Thymus (tissue), 11 donors: Measurements from ENCODE around the gene ST3GAL4. TPM values are rescaled to one million over a fixed set of nuclear protein-coding genes. Genes with fewer than 3 reads are reported as not detected.
"Not testable (repeated sequence)": the region's sequence is repeated elsewhere in the genome, so short reads cannot be mapped to it uniquely, and the experiment has no call there.

Experiments used
- DNase-seq, 9 donors: peaks; one replicate each; pipeline ENCODE4 v3.0.0-alpha.2; 2013; ENCODE audit warnings: low spot score in 9 of 9, low read depth in 6 of 9, missing footprints in 1 of 9
- H3K27ac ChIP-seq, 2 donors: one replicate each; pipeline ENCODE4 v1.5.1; 2013; ENCODE audit warnings: control low read depth in 1 of 2, low read depth in 1 of 2, low read length in 1 of 2, mild to moderate bottlenecking in 1 of 2, moderate library complexity in 1 of 2
- H3K27me3 ChIP-seq, 2 donors: one replicate each; pipeline ENCODE4 v1.5.1; 2013; ENCODE audit warnings: low read length in 1 of 2; ENCODE audit not compliant: control insufficient read depth in 2 of 2, insufficient read depth in 1 of 2
- H3K36me3 ChIP-seq, 2 donors: one replicate each; pipeline ENCODE4 v1.5.1; 2013; ENCODE audit warnings: low read length in 1 of 2, mild to moderate bottlenecking in 1 of 2, moderate library complexity in 1 of 2; ENCODE audit not compliant: control insufficient read depth in 2 of 2, insufficient read depth in 2 of 2
- H3K4me1 ChIP-seq, 2 donors: one replicate each; pipeline ENCODE4 v1.5.1; 2013; ENCODE audit warnings: low read length in 2 of 2; ENCODE audit not compliant: control insufficient read depth in 2 of 2, insufficient read depth in 2 of 2
- H3K4me3 ChIP-seq, 2 donors: one replicate each; pipeline ENCODE4 v1.5.1; 2013; ENCODE audit warnings: low read length in 2 of 2, control low read depth in 1 of 2, mild to moderate bottlenecking in 1 of 2
- H3K9me3 ChIP-seq, 2 donors: one replicate each; pipeline ENCODE4 v1.5.1; 2013; ENCODE audit warnings: low read length in 1 of 2, mild to moderate bottlenecking in 1 of 2; ENCODE audit not compliant: control insufficient read depth in 2 of 2, insufficient read depth in 1 of 2
- WGBS: extraction: QIAGEN DNeasy Blood & Tissue Kit; methylation state at CpG from one replicate; pipeline ENCODE4 v1.1.7; 2013; 5-methylcytosine and 5-hydroxymethylcytosine counted together
- polyA plus RNA-seq: library from polyadenylated mRNA; stranded (reverse); fragments of 200-250 nt; gene quantifications from one replicate; pipeline ENCODE4 v1.2.3, GENCODE V29; 2013
- total RNA-seq: library from RNA; stranded (reverse); fragments of 120-200 nt; gene quantifications from one replicate; pipeline ENCODE4 v1.2.4, GENCODE V29; 2013
- donor health status: healthy.

Gene ST3GAL4
- total and polyA plus RNA-seq, 2 donors: 5.9 to 6.1 TPM

DNA sequence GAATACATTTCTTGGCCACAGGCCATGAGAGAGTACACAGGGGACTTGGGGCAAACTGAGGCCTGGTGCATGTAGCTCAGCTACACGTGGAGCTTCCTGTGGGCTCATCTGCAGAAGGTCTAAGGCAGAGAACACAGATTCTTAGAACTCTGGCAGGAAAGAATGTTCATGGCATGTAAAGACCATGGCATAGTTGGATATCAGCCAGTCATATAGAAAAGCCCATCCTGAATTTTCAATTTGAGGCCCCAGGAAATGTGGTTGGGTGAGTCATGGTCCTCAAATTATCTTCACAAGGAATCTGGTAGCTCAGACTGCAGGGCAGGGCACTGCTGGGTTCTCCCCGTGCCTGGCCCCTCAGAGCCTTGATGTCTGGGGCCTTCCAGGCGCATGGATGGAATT is 13.7 kb upstream of the ST3GAL4 start:
- 82% methylated on average over 3 of the region's 3 CpGs for WGBS
- no peak overlapping the region for H3K4me3 ChIP-seq
- no peaks in the 10 kb centered on the region for H3K9me3 ChIP-seq
- DNase-seq: no peak
- H3K27ac ChIP-seq: no peak overlapping the region
- H3K4me1 ChIP-seq: peaks cover 2 to 50% of the 10 kb centered on the region in 2 donors
- H3K27me3 ChIP-seq: no peaks in the 10 kb centered on the region
- H3K36me3 ChIP-seq: peaks cover 49 to 51% of the 10 kb centered on the region in 2 donors

DNA sequence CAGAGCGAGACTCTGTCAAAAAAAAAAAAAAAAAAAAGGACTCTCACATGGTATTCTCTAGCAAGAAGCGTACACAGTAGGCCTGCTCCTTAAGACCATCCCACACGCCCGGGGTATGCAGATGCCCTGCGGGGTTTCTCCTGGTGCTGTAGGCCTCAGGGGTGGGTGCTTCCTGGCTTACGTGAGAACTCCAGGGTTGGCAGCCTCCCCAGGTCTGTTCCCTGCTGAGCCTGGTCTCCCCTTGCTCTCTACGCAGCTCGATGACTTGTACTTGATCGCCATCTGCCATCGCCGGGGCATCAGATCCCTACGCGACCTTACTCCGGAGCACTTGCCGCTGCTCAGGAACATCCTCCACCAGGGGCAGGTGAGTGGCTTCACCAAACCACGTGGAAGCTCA is 12.4 kb upstream of the ST3GAL4 start:
- peaks cover 50 to 54% of the 10 kb centered on the region in 2 donors for H3K36me3 ChIP-seq

DNA sequence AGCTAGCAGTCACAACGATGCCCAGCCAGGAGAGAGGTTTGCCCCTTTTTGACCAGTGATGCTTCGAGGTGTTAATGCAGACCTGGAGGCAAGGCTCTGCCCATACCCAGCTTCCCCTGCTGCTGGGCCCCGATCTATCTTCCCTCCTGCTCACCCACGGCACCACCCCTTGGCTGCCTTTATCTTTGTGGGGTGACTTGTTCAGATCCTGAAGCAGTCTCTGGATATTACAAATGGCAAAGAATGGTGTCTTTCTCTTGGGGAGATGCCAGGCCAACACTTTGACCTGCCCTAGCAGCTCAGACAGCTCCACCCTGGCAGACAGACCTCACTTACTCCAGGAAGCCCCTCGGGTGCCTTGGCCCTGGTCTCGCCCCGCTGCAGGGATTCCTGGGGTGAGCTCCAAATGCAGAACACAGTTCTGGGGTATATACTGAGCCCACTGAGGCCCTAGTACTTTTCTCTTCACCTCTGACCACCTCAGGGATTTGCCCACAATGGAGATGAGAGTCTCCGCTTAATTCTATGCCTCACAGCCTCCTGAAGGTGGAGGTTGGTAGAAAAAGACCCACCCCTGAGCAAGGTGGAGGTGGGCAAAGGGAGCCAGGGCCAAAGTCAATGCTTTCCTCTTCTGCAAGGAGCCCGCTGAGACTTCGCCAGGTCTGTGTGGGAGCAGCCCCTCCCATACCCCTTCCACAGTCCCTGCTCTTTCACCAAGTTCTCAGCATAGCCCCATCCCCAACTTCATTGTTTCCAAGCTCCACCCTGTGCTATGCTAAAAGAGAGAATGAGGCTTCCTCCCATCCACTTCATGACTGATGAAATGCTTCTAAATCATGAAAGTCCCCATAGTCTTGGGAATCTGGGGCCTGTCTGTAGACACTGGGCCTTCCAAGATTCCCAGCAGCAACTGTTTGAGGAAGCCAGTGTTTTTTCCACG is 11.1 kb upstream of the ST3GAL4 start:
- H3K36me3 ChIP-seq: peaks cover 39 to 44% of the 10 kb centered on the region in 2 donors
- no peak overlapping the region for H3K27ac ChIP-seq
- no peaks in the 10 kb centered on the region for H3K27me3 ChIP-seq
- H3K9me3 ChIP-seq: no peaks in the 10 kb centered on the region
- peaks cover 0 to 44% of the 10 kb centered on the region in 2 donors for H3K4me1 ChIP-seq
- 93% methylated on average over 11 of the region's 11 CpGs for WGBS
- DNase-seq: no peak
- H3K4me3 ChIP-seq: no peak overlapping the region

More for the DNA sequence above, 12.4 kb upstream of the ST3GAL4 start:
- Histone ChIP-seq H3K4me3 (no peak overlapping the region), H3K27me3 (no peaks in the 10 kb centered on the region), H3K9me3 (no peaks in the 10 kb centered on the region), H3K27ac (no peak overlapping the region), H3K4me1 (peaks cover 0 to 45% of the 10 kb centered on the region in 2 donors)
- no peak for DNase-seq
- WGBS: 97% methylated on average over 15 of the region's 16 CpGs

DNA sequence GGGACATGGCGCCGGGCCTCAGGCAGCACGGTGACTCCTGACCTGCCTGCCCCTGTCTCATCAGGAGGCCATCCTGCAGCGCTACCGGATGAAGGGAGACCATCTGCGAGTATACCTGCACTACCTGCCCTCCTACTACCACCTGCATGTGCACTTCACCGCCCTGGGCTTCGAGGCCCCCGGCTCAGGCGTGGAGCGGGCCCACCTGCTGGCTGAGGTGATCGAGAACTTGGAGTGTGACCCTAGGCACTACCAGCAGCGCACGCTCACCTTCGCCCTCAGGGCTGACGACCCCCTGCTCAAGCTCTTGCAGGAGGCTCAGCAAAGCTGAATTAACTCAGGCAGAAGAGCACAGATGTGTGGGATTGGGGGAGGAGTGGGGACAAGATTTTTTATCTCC is 10.2 kb upstream of the ST3GAL4 start:
- Histone ChIP-seq H3K27ac (peak overlapping the region in 1 of 2 donors; percentile 61), H3K9me3 (no peaks in the 10 kb centered on the region), H3K27me3 (no peaks in the 10 kb centered on the region), H3K4me1 (peaks cover 0 to 40% of the 10 kb centered on the region in 2 donors), H3K36me3 (peaks cover 35 to 43% of the 10 kb centered on the region in 2 donors), H3K4me3 (no peak overlapping the region)
- no peak for DNase-seq
- 96% methylated on average over 16 of the region's 16 CpGs for WGBS

DNA sequence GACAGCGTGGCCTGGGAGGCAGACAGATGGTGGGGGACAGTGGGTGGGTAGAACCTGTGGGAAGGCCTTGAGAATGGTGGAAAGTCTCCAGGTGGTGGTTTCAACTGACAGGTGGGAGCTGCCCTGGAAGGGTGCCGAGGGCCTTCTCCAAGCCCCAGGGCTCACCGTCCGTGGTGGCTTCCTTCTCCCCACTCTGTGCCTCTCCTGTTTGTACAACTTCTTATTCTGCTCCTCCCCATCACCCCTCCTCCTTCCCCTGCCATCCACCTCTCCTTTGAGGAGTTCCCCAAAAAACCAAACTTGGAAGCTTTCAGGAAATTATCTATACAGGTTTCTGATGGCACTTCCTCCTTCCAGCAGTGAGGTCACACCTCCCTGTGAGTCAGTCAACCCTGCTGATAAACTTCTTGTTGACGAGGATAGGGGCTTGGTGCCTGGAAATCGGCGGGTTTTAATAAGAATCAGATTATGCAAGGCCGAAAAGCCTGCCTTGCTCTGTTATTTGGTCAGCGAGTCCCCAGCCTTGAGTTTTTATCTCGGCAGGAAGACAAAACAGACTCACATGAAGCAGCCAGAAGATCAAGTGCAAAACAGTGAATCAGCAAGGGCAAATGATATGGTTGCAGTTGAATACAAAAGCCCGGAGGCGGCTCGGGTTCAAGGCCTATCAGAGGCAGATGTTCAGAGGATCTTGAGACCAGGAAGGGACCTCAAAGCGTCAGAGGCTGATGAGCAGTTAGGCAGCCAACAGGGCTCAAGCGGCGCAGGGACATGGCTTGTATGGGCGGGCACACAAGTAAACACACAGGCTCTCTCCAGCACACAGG is 9.5 kb upstream of the ST3GAL4 start:
- H3K27ac ChIP-seq: peak overlapping the region in 1 of 2 donors; percentile 61
- H3K4me3 ChIP-seq: no peak overlapping the region
- 59% methylated on average over 17 of the region's 17 CpGs for WGBS

DNA sequence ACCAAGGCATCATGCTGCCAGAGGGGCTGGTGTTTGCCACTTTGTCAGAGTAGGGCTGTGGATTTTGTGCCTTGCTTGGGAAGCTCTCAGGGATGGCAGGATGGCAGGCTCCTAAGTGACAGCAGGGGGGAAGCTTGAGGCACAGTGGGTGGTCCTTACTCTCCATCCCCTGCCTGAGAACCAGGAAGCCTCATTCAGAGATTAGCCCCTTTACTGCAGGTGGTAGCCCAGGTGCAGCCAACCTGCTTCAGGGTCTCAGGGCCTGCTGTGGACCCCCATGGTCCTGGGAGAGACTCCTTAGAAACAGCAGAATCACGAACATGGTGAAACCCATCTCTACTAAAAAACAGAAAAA is 8.9 kb upstream of the ST3GAL4 start:
- no peak for DNase-seq
- Histone ChIP-seq H3K36me3 (peaks cover 32 to 44% of the 10 kb centered on the region in 2 donors), H3K4me3 (no peak overlapping the region), H3K9me3 (no peaks in the 10 kb centered on the region), H3K4me1 (peaks cover 0 to 33% of the 10 kb centered on the region in 2 donors), H3K27me3 (no peaks in the 10 kb centered on the region), H3K27ac (peak overlapping the region in 1 of 2 donors; percentile 61)
- WGBS: 96% methylated on average over 1 of the region's 1 CpG

More for the DNA sequence above, 9.5 kb upstream of the ST3GAL4 start:
- Histone ChIP-seq H3K27me3 (no peaks in the 10 kb centered on the region), H3K4me1 (peaks cover 0 to 37% of the 10 kb centered on the region in 2 donors), H3K9me3 (no peaks in the 10 kb centered on the region), H3K36me3 (peaks cover 35 to 48% of the 10 kb centered on the region in 2 donors)
- peak in 1 of 9 donors; percentile 34 for DNase-seq

DNA sequence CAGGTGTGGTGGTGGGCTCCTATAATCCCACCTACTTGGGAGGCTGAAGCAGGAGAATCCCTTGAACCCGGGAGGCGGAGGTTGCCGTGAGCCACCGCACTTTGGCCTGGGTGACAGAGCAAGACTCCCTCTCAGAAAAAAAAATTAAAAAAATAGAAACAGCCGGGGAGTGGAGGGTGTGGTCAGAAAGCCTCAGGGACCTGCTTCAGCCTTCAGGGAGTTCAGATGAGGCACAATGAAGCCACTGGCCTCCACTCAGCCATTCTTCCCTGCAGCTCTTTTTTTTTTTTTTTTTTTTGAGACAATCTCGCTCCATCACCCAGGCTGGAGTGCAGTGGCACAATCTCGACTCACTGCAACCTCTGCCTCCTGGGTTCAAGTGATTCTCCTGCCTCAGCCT is 8.5 kb upstream of the ST3GAL4 start:
- Histone ChIP-seq H3K4me1 (peaks cover 0 to 30% of the 10 kb centered on the region in 2 donors), H3K36me3 (peaks cover 29 to 40% of the 10 kb centered on the region in 2 donors)
- H3K27ac ChIP-seq, H3K4me3 ChIP-seq, H3K27me3 ChIP-seq, H3K9me3 ChIP-seq, DNase-seq: not testable (repeated sequence)
- 97% methylated on average over 7 of the region's 7 CpGs for WGBS

DNA sequence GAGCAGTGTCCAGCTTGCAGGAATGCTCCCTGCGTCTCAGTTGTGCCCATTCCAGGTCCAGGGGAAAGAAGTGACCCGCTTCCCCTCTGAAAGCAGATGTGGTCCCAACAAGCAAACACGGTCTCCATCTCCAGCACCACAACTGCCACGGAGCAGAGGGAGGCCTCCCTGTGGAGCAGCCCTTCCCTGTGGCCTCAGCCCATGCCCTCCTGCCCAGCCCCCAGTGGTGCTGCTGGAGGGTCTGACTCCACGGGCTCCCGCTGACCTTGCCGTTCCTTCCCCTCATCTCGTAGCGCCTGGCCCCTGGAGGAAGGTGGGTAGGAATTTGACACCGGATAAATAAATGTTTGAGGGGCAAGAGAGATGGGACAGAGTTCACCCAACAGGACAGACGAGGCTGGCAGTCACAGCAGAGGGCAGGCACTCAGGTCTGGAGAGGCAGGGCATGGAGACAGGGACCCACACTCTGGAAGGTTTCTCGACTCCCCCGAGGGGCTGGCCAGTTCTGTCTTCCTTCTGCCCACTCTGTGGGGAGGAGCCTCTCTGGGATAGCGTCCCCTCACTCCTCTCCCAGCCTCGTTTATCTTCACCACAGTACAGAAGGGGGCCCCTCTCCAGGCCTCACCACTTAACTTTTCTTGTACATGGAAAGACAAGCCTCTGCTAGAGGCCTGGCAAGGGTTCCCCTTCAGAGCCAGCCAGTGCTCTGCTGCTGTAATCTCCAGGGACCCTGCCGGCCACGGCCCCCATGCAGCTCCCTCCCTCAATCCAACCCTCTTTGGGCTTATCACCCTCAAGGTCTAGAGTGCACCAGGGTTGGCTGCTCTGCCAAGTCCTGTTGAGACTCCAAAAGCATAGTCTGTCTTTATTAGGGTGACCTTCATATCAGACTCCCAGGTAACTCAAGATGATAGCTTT is 7.5 kb upstream of the ST3GAL4 start:
- Histone ChIP-seq H3K27me3 (no peaks in the 10 kb centered on the region), H3K27ac (no peak overlapping the region), H3K4me3 (no peak overlapping the region), H3K4me1 (peaks cover 0 to 35% of the 10 kb centered on the region in 2 donors), H3K36me3 (peaks cover 24 to 38% of the 10 kb centered on the region in 2 donors), H3K9me3 (no peaks in the 10 kb centered on the region)
- DNase-seq: no peak
- WGBS: 95% methylated on average over 17 of the region's 17 CpGs
